ENCODE measurements around the gene PRELP. TPM values are rescaled to one million over a fixed set of nuclear protein-coding genes. Genes with fewer than 3 reads are reported as not detected.

The PRELP gene
- total and polyA plus RNA-seq, 2 experiments from 2014 or later: 0.26 TPM; not detected in 1

DNA sequence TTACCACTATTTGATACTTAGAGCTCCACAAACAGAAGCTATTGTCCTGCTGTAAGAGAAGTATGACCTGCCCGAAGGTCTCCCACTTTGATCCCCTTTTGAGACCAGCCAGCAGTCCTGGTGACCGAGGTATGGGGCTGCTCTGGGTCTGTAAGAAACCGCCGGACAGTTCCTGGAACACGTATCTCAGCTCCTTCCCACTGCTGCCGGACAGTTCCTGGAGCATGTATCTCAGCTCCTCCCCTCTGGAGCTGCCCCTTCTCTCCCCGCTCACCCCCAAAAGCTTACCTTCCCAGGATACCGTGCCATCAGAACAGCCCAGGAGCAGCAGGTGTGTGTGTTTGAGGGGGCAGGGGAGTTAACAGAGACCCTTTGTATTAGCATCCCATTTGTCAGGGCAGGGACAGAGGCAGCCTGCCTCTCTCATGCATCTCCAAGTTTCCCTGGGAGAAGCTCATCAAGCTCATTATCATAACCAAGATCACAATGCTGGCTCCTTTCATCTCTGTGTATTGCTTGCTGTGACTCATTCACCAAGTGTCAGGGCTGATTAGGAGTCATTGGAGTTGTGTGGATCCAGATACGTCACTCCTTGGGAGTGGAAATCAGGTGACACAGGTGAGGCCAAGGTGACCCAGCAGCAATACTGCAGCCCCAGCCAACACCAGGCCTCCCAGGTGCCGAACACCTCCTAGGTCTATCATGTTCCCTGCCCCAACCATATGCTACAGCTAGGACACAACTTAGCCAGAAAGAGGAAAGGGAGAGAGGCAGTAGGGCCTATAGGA lies 43.6 kb downstream of the PRELP start:
- TF ChIP-seq CTCF (IDR thresholded peaks at IDR 0.05; ENCODE audit: low read depth, low read length): no peak
- DNase-seq (ENCODE audit: low read depth in 1 of 2, low spot score in 1 of 2): peak in 1 of 2 donors; percentile 28
- H3K4me1 ChIP-seq (ENCODE audit: low read depth): peaks cover 12% of the 10 kb centered on the region
- H3K9me3 ChIP-seq (ENCODE audit: low read depth): no peaks in the 10 kb centered on the region
- no peaks in the 10 kb centered on the region for H3K36me3 ChIP-seq
- no peak overlapping the region for H3K27ac ChIP-seq
- H3K4me3 ChIP-seq: no peak overlapping the region
- peaks cover 28% of the 10 kb centered on the region for H3K27me3 ChIP-seq

- Histone ChIP-seq H3K4me3 (no peak overlapping the region), H3K9me3 (ENCODE audit: low read depth) (no peaks in the 10 kb centered on the region), H3K36me3 (no peaks in the 10 kb centered on the region), H3K4me1 (ENCODE audit: low read depth) (peaks cover 13% of the 10 kb centered on the region), H3K27me3 (peaks cover 27% of the 10 kb centered on the region), H3K27ac (no peak overlapping the region)
- TF ChIP-seq CTCF (IDR thresholded peaks at IDR 0.05; ENCODE audit: low read depth, low read length): no peak
- no peak for DNase-seq (ENCODE audit: low read depth in 1 of 2, low spot score in 1 of 2)
Measured at GRCh38 chr1:203519896-203520295, 44.3 kb downstream of the PRELP start.

- no peak overlapping the region for H3K27ac ChIP-seq
- TF ChIP-seq CTCF (IDR thresholded peaks at IDR 0.05; ENCODE audit: low read depth, low read length): no peak
- peaks cover 13% of the 10 kb centered on the region for H3K4me1 ChIP-seq (ENCODE audit: low read depth)
- no peak overlapping the region for H3K4me3 ChIP-seq
- no peak for DNase-seq (ENCODE audit: low read depth in 1 of 2, low spot score in 1 of 2)
- H3K9me3 ChIP-seq (ENCODE audit: low read depth): no peaks in the 10 kb centered on the region
- H3K27me3 ChIP-seq: peaks cover 23% of the 10 kb centered on the region
- H3K36me3 ChIP-seq: no peaks in the 10 kb centered on the region
Measured at GRCh38 chr1:203520315-203520714, 44.7 kb downstream of the PRELP start.

- H3K4me1 ChIP-seq (ENCODE audit: low read depth): peaks cover 13% of the 10 kb centered on the region
- H3K36me3 ChIP-seq: no peaks in the 10 kb centered on the region
- no peaks in the 10 kb centered on the region for H3K9me3 ChIP-seq (ENCODE audit: low read depth)
- H3K27ac ChIP-seq: no peak overlapping the region
- H3K4me3 ChIP-seq: no peak overlapping the region
- no peak for TF ChIP-seq CTCF (IDR thresholded peaks at IDR 0.05; ENCODE audit: low read depth, low read length)
- DNase-seq (ENCODE audit: low read depth in 1 of 2, low spot score in 1 of 2): no peak
- H3K27me3 ChIP-seq: peaks cover 20% of the 10 kb centered on the region
Measured at GRCh38 chr1:203521074-203521794, 45.6 kb downstream of the PRELP start.

DNA sequence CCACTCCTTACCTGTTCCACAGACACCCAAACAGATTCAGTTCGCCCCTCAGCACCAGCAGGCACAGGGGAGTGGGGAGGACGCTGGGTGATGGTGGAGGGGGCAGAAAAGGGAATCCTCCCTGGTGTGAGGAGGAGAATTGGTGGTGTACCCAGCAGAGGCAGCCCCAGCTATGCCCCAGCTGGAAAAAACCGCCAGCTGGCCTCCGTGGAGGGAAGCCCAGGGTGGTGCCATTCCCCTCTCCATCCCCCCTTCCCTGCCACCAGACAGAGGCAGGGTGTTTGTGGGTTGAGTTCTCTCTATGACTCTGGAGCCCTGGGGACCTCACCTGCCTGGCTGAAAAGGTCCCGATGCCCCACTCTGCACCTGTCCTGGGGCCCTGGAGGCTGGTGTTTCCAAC lies 46.2 kb downstream of the PRELP start:
- peaks cover 20% of the 10 kb centered on the region for H3K27me3 ChIP-seq
- peaks cover 13% of the 10 kb centered on the region for H3K4me1 ChIP-seq (ENCODE audit: low read depth)
- no peak for TF ChIP-seq CTCF (IDR thresholded peaks at IDR 0.05; ENCODE audit: low read depth, low read length)
- H3K27ac ChIP-seq: no peak overlapping the region
- no peaks in the 10 kb centered on the region for H3K9me3 ChIP-seq (ENCODE audit: low read depth)
- H3K4me3 ChIP-seq: no peak overlapping the region
- no peaks in the 10 kb centered on the region for H3K36me3 ChIP-seq
- DNase-seq (ENCODE audit: low read depth in 1 of 2, low spot score in 1 of 2): no peak

Data from cardiac muscle cell (in vitro differentiated cells and primary cell).